Fibroblast of skin of right quadriceps (primary cell): ENCODE measurements around the gene ADAM30.
"Not testable (repeated sequence)": the region's sequence is repeated elsewhere in the genome, so short reads cannot be mapped to it uniquely, and the experiment has no call there.

Experiments
- DNase-seq: peaks from one replicate; pipeline ENCODE4 v3.0.0-alpha.2; 2013

The ADAM30 gene

GRCh38 chr1:119873135-119874015 is 22.9 kb downstream of the ADAM30 start:
- peak; percentile 89 for DNase-seq

- DNase-seq = peak; percentile 44
These were observed 24.4 kb downstream of the ADAM30 start for GRCh38 chr1:119871881-119872280.

- DNase-seq = peak; percentile 75
These were observed 25.3 kb downstream of the ADAM30 start for GRCh38 chr1:119870917-119871596.

- no peak for DNase-seq
These were observed 26.3 kb downstream of the ADAM30 start for GRCh38 chr1:119869995-119870394.

GRCh38 chr1:119868176-119868575 is 28.1 kb downstream of the ADAM30 start:
- no peak for DNase-seq

- no peak for DNase-seq
These were observed 29.9 kb downstream of the ADAM30 start for GRCh38 chr1:119866451-119866850.

- peak; percentile 90 for DNase-seq
These were observed 30.7 kb downstream of the ADAM30 start for GRCh38 chr1:119865627-119866026.

GRCh38 chr1:119862276-119862675 is 34.0 kb downstream of the ADAM30 start:
- DNase-seq = peak; percentile 46

GRCh38 chr1:119861547-119861946 is 34.8 kb downstream of the ADAM30 start:
- no peak for DNase-seq

- peak; percentile 73 for DNase-seq
These were observed 36.7 kb downstream of the ADAM30 start for GRCh38 chr1:119859647-119860046.

GRCh38 chr1:119858556-119859214 is 37.6 kb downstream of the ADAM30 start:
- DNase-seq = not testable (repeated sequence)

GRCh38 chr1:119858126-119858525 is 38.2 kb downstream of the ADAM30 start:
- DNase-seq = no peak

GRCh38 chr1:119853155-119853554 is 43.2 kb downstream of the ADAM30 start:
- DNase-seq = no peak

- not testable (repeated sequence) for DNase-seq
These were observed 52.1 kb downstream of the ADAM30 start for GRCh38 chr1:119844206-119844605.
